Fibroblast of lung (primary cell): ENCODE measurements around the gene FBXO9.

ENCODE experiments used
- CTCF ChIP-seq, 2 donors: IDR thresholded peaks in 1 of 2; conservative IDR thresholded peaks in 1 of 2; 1 replicate in 1 of 2; 2 replicates in 1 of 2; pipeline ENCODE4 v1.5.1; 2011 to 2012; ENCODE audit warnings: low read length in 2 of 2, control low read depth in 1 of 2, inconsistent platforms in 1 of 2, low read depth in 1 of 2, mild to moderate bottlenecking in 1 of 2
- EZH2 ChIP-seq: IDR thresholded peaks from 2 replicates; pipeline ENCODE4 v1.5.1; 2012; ENCODE audit warnings: low read length, control low read depth, mild to moderate bottlenecking; ENCODE audit errors: missing control alignments

DNA sequence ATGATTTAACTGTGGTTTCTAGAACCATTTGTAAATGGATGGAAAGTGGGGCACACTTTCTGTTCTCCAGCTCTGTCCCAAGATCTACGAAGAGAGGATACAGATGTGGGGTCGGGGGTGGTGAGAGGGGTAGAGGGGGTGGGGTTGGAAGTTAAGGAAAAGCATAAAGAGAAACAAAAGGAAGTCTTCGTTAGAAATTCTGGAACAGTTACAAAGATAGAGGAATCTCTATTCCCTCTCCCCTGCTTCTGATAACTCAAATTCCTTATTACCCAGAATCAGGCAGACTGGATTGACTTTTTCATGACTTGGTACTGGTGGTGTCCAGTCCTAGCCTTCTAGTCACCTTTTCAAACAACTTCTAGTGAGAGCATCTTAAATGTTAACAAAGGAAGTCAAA, 78.5 kb downstream of the FBXO9 start:
- no peak for TF ChIP-seq CTCF (conservative IDR thresholded peaks at IDR 0.05 in 1 of 2, IDR thresholded peaks at IDR 0.05 in 1 of 2; ENCODE audit: low read depth in 1 of 2, low read length in 2 of 2)
- TF ChIP-seq EZH2: no peak
